Type B pancreatic cell (in vitro differentiated cells): ENCODE measurements around the gene ACBD7. TPM values are rescaled to one million over a fixed set of nuclear protein-coding genes. Genes with fewer than 3 reads are reported as not detected.
A peak's percentile ranks its signal among the peaks of the same experiment; 100 is the strongest.

ENCODE experiments used
- DNase-seq: peaks from one replicate; pipeline ENCODE4 v3.0.0; 2021; ENCODE audit warnings: mixed read lengths; ENCODE audit not compliant: unreplicated experiment; ENCODE audit errors: extremely low spot score
- H3K27ac Mint-ChIP-seq: 2 replicates; pipeline ENCODE4 v1.8.0; 2021; ENCODE audit warnings: mild to moderate bottlenecking, mixed read lengths
- H3K27me3 Mint-ChIP-seq: 2 replicates; pipeline ENCODE4 v1.8.0; 2021; ENCODE audit warnings: mixed read lengths
- H3K36me3 Mint-ChIP-seq: 2 replicates; pipeline ENCODE4 v1.8.0; 2021; ENCODE audit warnings: mixed read lengths
- H3K4me1 Mint-ChIP-seq: one replicate; pipeline ENCODE4 v1.8.0; 2021; ENCODE audit warnings: mixed read lengths; ENCODE audit not compliant: unreplicated experiment
- H3K4me3 Mint-ChIP-seq: 2 replicates; pipeline ENCODE4 v1.8.0; 2021; ENCODE audit warnings: mild to moderate bottlenecking, mixed read lengths
- H3K9me3 Mint-ChIP-seq: 2 replicates; pipeline ENCODE4 v1.8.0; 2021; ENCODE audit warnings: mixed read lengths
- CTCF ChIP-seq: fragments of 200-600 bp; sonication (generic); conservative IDR thresholded peaks from 2 replicates; pipeline ENCODE4 v1.5.0; 2021; ENCODE audit warnings: antibody characterized with exemption, mild to moderate bottlenecking
- long read RNA-seq: library from polyadenylated mRNA; unstranded; transcript quantifications from one replicate; pipeline ENCODE4 v2.0.0, GENCODE V29; 2020
- total RNA-seq: library from RNA; stranded (reverse); gene quantifications from 2 replicates; pipeline ENCODE4 v1.2.1, GENCODE V29; 2021; ENCODE audit warnings: low replicate concordance

The ACBD7 gene
- total RNA-seq: 0.76 and 4.3 TPM in 2 replicates
- long read RNA-seq: 0 reads

- Mint-ChIP-seq H3K27ac (no peak within 1 kb of the TSS), H3K9me3 (no peaks in the 10 kb centered on the region), H3K4me3 (peak within 1 kb of the TSS; percentile 82), H3K27me3 (peaks cover 6% of the 10 kb centered on the region), H3K4me1 (peaks cover 5% of the 10 kb centered on the region), H3K36me3 (no peaks in the 10 kb centered on the region)
- peak; percentile 76 for TF ChIP-seq CTCF
- peak; percentile 90 for DNase-seq
Measured at GRCh38 chr10:15088428-15089261, at the start of gene ACBD7. Gene ACBD7, minus strand, starts transcription at chr10:15088776. Its CDS starts 48 bp downstream, at chr10:15088728.

- Mint-ChIP-seq H3K9me3 (no peaks in the 10 kb centered on the region), H3K4me1 (peaks cover 12% of the 10 kb centered on the region), H3K36me3 (peaks cover 14% of the 10 kb centered on the region), H3K27me3 (no peaks in the 10 kb centered on the region), H3K4me3 (no peak overlapping the region), H3K27ac (no peak overlapping the region)
- DNase-seq: no peak
- TF ChIP-seq CTCF: no peak
Measured at GRCh38 chr10:15137636-15138035, 49.1 kb upstream of the ACBD7 start.

GRCh38 chr10:15137036-15137359, 48.4 kb upstream of the ACBD7 start:
- no peak for DNase-seq
- peaks cover 14% of the 10 kb centered on the region for H3K36me3 Mint-ChIP-seq
- no peaks in the 10 kb centered on the region for H3K27me3 Mint-ChIP-seq

GRCh38 chr10:15136129-15137035, 47.8 kb upstream of the ACBD7 start:
- H3K4me1 Mint-ChIP-seq: peaks cover 5% of the 10 kb centered on the region
- H3K27me3 Mint-ChIP-seq: no peaks in the 10 kb centered on the region
- H3K36me3 Mint-ChIP-seq: peaks cover 16% of the 10 kb centered on the region
- no peak for TF ChIP-seq CTCF
- H3K27ac Mint-ChIP-seq: no peak overlapping the region
- no peaks in the 10 kb centered on the region for H3K9me3 Mint-ChIP-seq
- no peak for DNase-seq
- H3K4me3 Mint-ChIP-seq: no peak overlapping the region

More at GRCh38 chr10:15137036-15137359, 48.4 kb upstream of the ACBD7 start:
- Mint-ChIP-seq H3K4me1 (peaks cover 11% of the 10 kb centered on the region), H3K27ac (no peak overlapping the region), H3K4me3 (no peak overlapping the region), H3K9me3 (no peaks in the 10 kb centered on the region)
- no peak for TF ChIP-seq CTCF

- no peaks in the 10 kb centered on the region for H3K27me3 Mint-ChIP-seq
- H3K36me3 Mint-ChIP-seq: peaks cover 32% of the 10 kb centered on the region
- no peak for DNase-seq
- no peak overlapping the region for H3K27ac Mint-ChIP-seq
- H3K4me1 Mint-ChIP-seq: no peaks in the 10 kb centered on the region
- H3K9me3 Mint-ChIP-seq: no peaks in the 10 kb centered on the region
- no peak overlapping the region for H3K4me3 Mint-ChIP-seq
- no peak for TF ChIP-seq CTCF
Measured at GRCh38 chr10:15131330-15131729, 42.8 kb upstream of the ACBD7 start.
